Memory B cell (primary cell): ENCODE measurements around the gene GAS7.
"Not testable (repeated sequence)": the region's sequence is repeated elsewhere in the genome, so short reads cannot be mapped to it uniquely, and the experiment has no call there.

Experiments
- ATAC-seq: fragments of 150-1000 bp; cut with Tn5 transposase; 2 replicates; pipeline ENCODE4 v1.10.0; 2021; ENCODE audit warnings: low read depth, mild to moderate bottlenecking, moderate library complexity
- DNase-seq, 2 donors: peaks; one replicate each; pipeline ENCODE4 v3.0.0; 2022; ENCODE audit warnings: low spot score in 2 of 2
- H3K27ac Mint-ChIP-seq: one replicate; pipeline ENCODE4 v1.8.0; 2022; ENCODE audit warnings: mild to moderate bottlenecking, moderate library complexity, mixed read lengths
- H3K27me3 Mint-ChIP-seq: one replicate; pipeline ENCODE4 v1.8.0; 2022; ENCODE audit warnings: mixed read lengths
- H3K36me3 Mint-ChIP-seq: one replicate; pipeline ENCODE4 v1.8.0; 2022; ENCODE audit warnings: mild to moderate bottlenecking, mixed read lengths
- H3K4me1 Mint-ChIP-seq: one replicate; pipeline ENCODE4 v1.8.0; 2022; ENCODE audit warnings: mixed read lengths
- H3K4me3 Mint-ChIP-seq: one replicate; pipeline ENCODE4 v1.8.0; 2022; ENCODE audit warnings: mild to moderate bottlenecking, moderate library complexity, mixed read lengths
- H3K9me3 Mint-ChIP-seq: one replicate; pipeline ENCODE4 v1.8.0; 2022; ENCODE audit warnings: mixed read lengths

The GAS7 gene

DNA sequence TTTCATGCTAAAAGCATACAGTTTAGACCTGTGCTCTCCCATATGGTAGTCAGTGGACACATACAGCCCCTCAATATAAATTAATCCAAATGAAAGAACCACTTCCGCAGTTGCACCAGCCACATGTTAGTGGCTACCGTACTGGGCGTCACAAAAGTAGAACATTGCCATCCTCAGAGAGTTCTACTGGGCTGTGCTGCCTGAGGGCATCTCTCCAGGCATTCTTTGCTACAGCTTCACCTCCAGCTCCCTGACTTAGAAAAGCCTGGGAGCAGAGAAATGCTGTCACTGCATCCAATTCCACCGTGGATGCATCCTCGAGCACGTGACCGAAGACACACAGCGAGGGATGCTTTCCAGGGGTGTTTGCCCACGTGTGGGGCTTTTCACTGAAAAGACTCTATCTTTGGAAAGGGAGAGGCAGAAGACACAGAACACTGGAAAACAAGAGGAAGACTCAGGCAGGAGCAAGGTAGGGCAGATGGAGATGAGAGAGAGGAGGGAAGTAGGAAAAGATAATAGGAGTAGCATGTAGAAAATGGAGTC lies 86.4 kb downstream of the GAS7 start:
- H3K36me3 Mint-ChIP-seq = no peaks in the 10 kb centered on the region
- H3K9me3 Mint-ChIP-seq = peaks cover 3% of the 10 kb centered on the region
- ATAC-seq = no peak
- no peak overlapping the region for H3K4me3 Mint-ChIP-seq
- H3K27ac Mint-ChIP-seq = peak overlapping the region; percentile 8
- DNase-seq = no peak
- peaks cover 8% of the 10 kb centered on the region for H3K27me3 Mint-ChIP-seq
- H3K4me1 Mint-ChIP-seq = peaks cover 7% of the 10 kb centered on the region

DNA sequence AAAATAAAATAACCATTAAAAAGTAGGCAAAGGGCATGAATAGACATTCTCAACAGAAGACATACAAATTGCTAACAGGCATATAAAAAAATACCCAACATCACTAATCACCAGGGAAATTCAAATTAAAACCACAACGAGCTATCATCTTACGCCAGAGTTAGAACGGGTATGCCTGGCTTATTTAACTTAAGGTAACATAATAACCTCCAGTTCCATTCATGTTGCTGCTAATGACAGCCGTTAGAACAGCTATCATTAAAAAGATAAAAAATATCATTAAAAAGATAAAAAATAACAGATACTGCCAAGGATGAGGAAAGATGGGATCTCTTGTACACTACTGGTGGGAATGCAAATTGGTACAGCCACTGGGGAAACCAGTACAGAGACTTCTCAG lies 89.3 kb downstream of the GAS7 start:
- no peak overlapping the region for H3K4me3 Mint-ChIP-seq
- H3K4me1 Mint-ChIP-seq = no peaks in the 10 kb centered on the region
- no peak overlapping the region for H3K27ac Mint-ChIP-seq
- peaks cover 13% of the 10 kb centered on the region for H3K27me3 Mint-ChIP-seq
- DNase-seq (no peak), ATAC-seq (no peak)
- H3K9me3 Mint-ChIP-seq = peaks cover 5% of the 10 kb centered on the region
- H3K36me3 Mint-ChIP-seq = no peaks in the 10 kb centered on the region

DNA sequence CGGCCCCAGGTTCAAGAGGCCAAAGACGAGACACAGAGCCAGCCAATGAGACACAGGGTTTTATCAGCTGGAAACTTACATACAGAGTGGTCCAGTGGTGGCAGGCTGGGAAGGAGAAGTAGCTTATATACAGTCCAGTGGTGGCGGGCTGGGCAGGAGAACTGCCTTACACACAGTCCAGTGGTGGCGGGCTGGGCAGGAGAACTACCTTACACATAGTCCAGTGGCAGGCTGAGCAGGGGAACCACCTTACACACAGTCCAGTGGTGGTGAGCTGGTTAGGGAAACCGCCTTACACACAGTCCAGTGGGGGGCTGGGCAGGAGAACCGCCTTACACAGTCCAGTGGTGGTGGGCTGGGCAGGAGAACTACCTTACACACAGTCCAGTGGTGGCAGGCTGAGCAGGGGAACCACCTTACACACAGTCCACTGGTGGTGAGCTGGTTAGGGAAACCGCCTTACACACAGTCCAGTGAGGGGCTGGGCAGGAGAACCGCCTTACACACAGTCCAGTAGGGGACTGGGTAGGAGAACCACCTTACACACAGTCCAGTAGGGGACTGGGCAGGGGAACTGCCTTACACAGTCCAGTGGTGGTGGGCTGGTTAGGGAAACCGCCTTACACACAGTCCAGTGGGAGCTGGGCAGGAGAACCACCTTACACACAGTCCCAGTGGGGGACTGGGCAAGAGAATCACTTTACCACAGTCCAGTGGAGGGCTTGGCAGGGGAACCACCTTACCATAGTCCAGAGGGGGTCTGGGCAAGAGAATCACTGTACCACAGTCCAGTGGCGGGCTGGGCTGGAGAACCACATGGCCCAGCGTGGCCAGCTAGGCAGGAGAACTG lies 90.9 kb downstream of the GAS7 start:
- Mint-ChIP-seq H3K27ac (no peak overlapping the region), H3K4me3 (no peak overlapping the region), H3K4me1 (no peaks in the 10 kb centered on the region), H3K9me3 (peaks cover 5% of the 10 kb centered on the region), H3K36me3 (no peaks in the 10 kb centered on the region), H3K27me3 (peaks cover 13% of the 10 kb centered on the region)
- no peak for DNase-seq
- ATAC-seq = no peak

DNA sequence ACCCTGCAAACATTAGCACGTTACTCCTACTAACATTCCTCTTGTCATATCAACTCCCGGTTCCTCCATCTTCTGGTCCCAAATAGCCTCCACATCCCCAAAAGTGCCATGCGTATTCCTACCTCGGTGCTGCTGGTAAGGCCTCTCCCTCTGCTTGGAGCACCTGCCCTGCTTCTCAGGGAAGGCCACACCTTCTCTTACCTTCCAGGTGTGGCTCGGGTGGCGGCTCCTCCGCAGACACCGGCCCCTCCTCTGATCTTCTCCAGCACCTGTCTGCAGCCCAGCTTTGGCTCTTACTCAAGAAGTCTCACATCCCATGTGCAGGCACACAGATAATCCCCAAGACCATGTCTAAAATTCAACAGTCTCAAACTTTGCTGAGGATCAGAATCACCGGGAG lies 92.3 kb downstream of the GAS7 start:
- Mint-ChIP-seq H3K4me1 (no peaks in the 10 kb centered on the region), H3K4me3 (no peak overlapping the region), H3K36me3 (no peaks in the 10 kb centered on the region), H3K27me3 (peaks cover 11% of the 10 kb centered on the region), H3K27ac (no peak overlapping the region), H3K9me3 (peaks cover 5% of the 10 kb centered on the region)
- DNase-seq (no peak), ATAC-seq (no peak)

DNA sequence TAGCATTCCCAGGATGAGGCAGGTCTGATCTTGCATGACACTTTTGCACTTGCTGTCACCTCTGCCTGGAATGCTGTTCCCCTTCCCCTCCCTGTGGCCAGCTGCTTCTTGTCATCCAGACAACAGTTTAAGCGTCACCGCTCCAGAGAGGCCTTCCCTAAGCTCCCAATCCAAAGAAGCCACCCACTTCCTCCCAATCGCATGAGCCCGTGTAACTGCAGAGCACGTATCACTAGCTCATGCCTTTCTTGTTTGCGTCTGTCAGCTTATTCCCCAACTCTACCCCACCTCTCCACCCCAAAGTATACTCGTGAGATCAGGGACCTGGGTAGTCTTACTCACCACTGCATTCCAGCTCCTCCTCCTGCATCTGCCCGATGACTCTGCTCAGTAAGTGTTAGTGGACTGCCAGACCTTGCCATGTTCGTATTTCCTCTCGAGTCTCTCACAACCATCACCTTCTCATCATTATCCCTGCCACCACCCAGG lies 92.8 kb downstream of the GAS7 start:
- Mint-ChIP-seq H3K4me3 (no peak overlapping the region), H3K27ac (no peak overlapping the region), H3K36me3 (no peaks in the 10 kb centered on the region), H3K27me3 (peaks cover 11% of the 10 kb centered on the region), H3K9me3 (peaks cover 5% of the 10 kb centered on the region), H3K4me1 (no peaks in the 10 kb centered on the region)
- DNase-seq (no peak), ATAC-seq (no peak)

DNA sequence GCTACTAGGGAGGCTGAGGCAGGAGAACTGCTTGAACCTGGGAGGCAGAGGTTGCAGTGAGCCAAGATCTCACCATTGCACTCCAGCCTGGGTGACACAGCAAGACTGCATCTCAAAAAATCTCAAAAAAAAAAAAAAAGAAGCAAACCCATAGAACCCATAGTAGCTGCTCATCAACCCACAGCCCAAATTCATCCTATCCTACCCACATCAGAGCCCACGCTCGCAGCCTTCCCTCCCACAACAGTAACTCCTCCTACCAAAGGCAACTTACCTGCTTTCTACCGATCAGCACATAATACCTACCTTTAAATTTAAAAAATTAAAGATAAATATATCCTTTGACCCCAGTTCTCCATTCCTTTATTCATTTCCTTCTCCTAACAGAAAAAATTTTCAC lies 94.7 kb downstream of the GAS7 start:
- Mint-ChIP-seq H3K4me3 (no peak overlapping the region), H3K27ac (no peak overlapping the region), H3K36me3 (no peaks in the 10 kb centered on the region), H3K9me3 (peaks cover 2% of the 10 kb centered on the region), H3K27me3 (peaks cover 11% of the 10 kb centered on the region), H3K4me1 (no peaks in the 10 kb centered on the region)
- ATAC-seq = no peak
- no peak for DNase-seq

DNA sequence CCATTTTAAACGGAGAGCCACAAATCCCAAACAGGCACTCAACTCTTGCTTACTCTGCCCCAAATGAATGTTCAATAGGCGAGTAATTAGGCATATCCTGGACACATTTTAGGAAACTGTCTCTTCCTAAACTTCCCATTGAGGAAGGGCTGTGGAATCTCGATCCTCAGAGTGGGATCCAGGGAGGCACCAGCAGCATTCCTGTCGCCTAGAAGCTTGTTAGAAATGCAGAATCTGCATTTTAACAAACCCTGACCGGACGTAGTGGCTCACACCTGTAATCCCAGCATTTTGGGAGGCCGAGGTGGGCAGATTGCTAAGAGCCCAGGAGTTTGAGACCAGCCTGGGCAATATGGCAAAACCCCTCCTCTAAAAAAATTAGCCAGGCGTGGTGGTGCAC lies 95.6 kb downstream of the GAS7 start:
- Mint-ChIP-seq H3K4me3 (no peak overlapping the region), H3K4me1 (no peaks in the 10 kb centered on the region), H3K27me3 (peaks cover 11% of the 10 kb centered on the region), H3K36me3 (no peaks in the 10 kb centered on the region), H3K9me3 (peaks cover 2% of the 10 kb centered on the region), H3K27ac (no peak overlapping the region)
- DNase-seq (no peak), ATAC-seq (no peak)

DNA sequence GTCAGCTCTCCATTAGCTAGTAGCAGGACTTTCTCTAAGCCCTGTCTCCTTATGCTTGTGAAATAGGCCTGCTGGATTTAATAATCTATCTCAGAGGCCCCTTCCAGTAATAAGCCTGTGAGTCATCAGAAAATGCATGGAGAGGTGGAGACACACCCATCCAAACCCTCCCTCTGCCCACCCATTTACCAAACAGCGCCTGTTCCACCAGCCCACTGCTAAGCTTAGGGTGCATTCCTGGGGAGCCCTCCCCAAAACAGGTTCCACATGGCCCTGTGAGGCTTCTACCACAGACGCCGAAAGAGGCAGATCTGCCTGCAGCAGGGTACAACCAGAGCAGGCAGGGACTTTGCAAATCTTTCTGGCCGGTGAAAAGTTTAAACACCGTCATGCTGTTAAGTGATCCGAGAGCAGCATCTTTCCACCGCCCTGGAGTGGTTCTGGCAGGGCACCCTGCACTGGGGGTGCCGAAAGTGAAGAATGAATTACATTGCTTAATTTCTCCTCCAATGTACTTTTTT lies 99.3 kb downstream of the GAS7 start:
- H3K4me3 Mint-ChIP-seq = no peak overlapping the region
- H3K27ac Mint-ChIP-seq = no peak overlapping the region
- peaks cover 4% of the 10 kb centered on the region for H3K27me3 Mint-ChIP-seq
- DNase-seq = no peak
- no peaks in the 10 kb centered on the region for H3K4me1 Mint-ChIP-seq
- no peak for ATAC-seq
- no peaks in the 10 kb centered on the region for H3K9me3 Mint-ChIP-seq
- H3K36me3 Mint-ChIP-seq = no peaks in the 10 kb centered on the region

DNA sequence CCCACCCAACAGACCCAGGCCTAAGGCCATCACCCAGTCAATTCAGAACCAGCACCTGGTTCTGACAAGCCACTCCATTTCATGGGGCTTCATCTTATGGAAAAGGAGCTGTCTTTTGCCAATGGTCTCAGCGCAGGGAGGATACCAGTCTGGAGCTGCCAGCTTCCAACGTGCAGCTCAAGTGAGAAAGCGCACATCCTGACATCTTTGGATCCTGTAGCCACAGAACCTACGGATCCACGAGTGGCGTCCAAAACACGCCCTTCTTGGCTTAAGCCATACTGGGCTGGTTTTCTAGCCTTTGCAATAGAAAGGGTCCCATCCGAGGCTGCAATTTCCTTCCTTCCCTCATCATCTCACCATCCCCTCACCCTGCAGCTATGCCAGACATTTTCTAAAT lies 101.8 kb downstream of the GAS7 start:
- no peaks in the 10 kb centered on the region for H3K4me1 Mint-ChIP-seq
- no peak overlapping the region for H3K27ac Mint-ChIP-seq
- H3K9me3 Mint-ChIP-seq = peaks cover 6% of the 10 kb centered on the region
- no peak overlapping the region for H3K4me3 Mint-ChIP-seq
- no peaks in the 10 kb centered on the region for H3K36me3 Mint-ChIP-seq
- DNase-seq (no peak), ATAC-seq (no peak)
- H3K27me3 Mint-ChIP-seq = peaks cover 6% of the 10 kb centered on the region

DNA sequence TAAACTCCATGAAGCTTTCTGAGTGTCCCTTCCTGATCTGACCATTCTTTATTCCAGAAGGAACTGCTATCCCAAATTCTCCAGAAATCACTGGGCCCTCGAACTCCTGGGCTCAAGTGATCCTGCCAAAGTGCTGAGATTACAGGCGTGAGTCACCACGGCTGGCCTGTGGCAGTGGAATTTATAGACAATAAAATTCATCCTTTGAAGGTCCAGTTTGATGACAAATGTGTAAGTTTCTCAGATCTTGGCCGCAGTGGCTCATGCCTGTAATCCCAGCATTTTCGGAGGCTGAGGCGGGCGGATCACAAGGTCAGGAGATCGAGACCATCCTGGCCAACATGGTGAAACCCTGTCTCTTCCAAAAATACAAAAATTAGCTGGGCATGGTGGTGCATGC lies 103.1 kb downstream of the GAS7 start:
- not testable (repeated sequence) for DNase-seq, ATAC-seq

DNA sequence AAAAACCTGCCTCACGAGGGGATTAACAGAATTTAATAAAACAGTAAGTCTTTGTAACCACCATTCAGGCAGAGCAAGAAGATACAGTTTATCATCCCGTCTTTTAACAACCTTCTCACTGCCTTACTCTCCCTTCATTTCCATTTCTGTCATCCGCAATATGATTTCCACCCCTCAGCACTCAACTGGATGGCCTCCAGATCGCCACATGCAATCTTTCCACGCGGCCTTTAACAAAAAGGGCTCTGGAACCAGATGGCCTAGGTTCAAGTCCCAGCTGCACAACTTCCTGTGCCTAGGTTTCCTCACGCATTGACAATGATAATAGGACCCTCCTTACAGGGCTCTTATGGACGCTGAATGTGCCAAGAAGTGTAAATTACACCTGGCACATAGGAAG lies 103.6 kb downstream of the GAS7 start:
- peaks cover 6% of the 10 kb centered on the region for H3K9me3 Mint-ChIP-seq
- no peak overlapping the region for H3K4me3 Mint-ChIP-seq
- no peaks in the 10 kb centered on the region for H3K36me3 Mint-ChIP-seq
- no peak overlapping the region for H3K27ac Mint-ChIP-seq
- no peak for DNase-seq
- no peak for ATAC-seq
- no peaks in the 10 kb centered on the region for H3K4me1 Mint-ChIP-seq
- H3K27me3 Mint-ChIP-seq = peaks cover 6% of the 10 kb centered on the region

More for the DNA sequence above, 103.1 kb downstream of the GAS7 start:
- not testable (repeated sequence) for H3K4me1 Mint-ChIP-seq, H3K4me3 Mint-ChIP-seq, H3K36me3 Mint-ChIP-seq, H3K9me3 Mint-ChIP-seq, H3K27me3 Mint-ChIP-seq, H3K27ac Mint-ChIP-seq

DNA sequence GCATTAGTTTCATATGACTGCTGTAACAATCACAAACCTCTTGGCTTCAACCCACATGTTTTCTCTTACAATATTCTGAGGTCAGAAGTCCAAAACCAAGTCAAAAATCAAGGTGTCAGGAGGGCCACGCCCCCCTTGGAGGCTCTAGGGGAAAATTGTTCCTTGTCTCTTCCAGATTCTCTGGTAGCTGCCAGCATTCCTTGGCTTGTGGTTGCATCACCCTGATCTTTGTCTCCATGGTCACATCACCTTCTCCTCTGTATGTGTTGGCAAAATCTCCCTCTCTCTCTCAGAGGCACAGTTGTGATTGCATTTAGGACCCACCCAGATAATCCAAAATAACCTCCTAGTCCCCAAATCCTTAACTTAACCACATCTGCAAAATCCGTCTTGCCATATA lies 105.8 kb downstream of the GAS7 start:
- no peaks in the 10 kb centered on the region for H3K36me3 Mint-ChIP-seq
- no peak overlapping the region for H3K27ac Mint-ChIP-seq
- H3K4me3 Mint-ChIP-seq = no peak overlapping the region

DNA sequence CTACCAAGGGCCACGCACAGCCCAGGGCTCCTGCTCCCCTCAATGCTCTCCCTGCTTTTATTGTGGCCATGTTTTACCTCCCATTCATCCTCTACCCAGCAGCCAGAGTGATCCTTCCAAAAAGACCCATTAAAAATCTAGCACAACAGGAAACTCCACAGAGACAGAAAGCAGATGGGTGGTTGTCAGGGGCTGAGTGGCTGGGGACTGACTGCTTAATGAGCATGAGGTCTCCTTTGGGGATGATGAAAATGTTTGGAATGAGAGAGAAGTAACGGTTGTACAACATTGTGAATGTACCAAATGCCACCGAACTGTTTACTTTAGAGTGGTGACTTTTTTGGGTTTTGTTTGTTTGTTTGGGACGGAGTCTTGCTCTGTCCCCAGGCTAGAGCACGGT lies 107.4 kb downstream of the GAS7 start:
- DNase-seq (no peak), ATAC-seq (no peak)
- Mint-ChIP-seq H3K27ac (no peak overlapping the region), H3K27me3 (peaks cover 3% of the 10 kb centered on the region), H3K36me3 (no peaks in the 10 kb centered on the region), H3K9me3 (peaks cover 6% of the 10 kb centered on the region), H3K4me1 (peaks cover 2% of the 10 kb centered on the region), H3K4me3 (no peak overlapping the region)

More for the DNA sequence above, 105.8 kb downstream of the GAS7 start:
- ATAC-seq (no peak), DNase-seq (no peak)
- Mint-ChIP-seq H3K4me1 (no peaks in the 10 kb centered on the region), H3K9me3 (peaks cover 6% of the 10 kb centered on the region), H3K27me3 (peaks cover 6% of the 10 kb centered on the region)

DNA sequence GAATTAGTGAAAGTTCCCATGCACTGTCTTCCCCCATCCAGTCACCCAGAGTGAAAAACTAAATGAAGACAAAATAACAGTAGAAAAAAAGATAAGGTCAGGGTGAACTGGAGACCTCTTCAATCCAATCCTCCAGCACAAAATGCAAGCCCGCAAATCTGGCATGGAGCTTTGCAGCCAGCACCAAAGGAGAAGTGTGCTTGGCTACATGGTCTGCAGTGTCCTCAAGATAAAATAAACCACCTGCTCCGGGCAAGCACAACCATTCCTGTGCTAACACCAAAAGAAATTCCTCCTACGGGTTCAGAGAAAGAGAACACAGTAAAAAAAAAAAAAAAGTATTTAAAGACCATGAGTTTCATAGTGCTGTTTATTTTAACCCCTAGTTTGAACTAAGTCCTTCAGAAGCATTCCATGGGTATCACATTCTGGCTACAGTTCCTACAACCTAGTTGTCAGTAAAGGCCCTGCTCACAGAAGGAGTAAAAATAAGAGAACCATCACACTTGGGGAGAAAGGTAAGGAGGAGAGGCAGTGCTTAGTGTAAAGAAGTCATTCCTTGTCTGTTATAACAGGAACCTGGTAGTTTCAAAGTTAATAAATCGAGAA lies 109.1 kb downstream of the GAS7 start:
- Mint-ChIP-seq H3K4me1 (peaks cover 2% of the 10 kb centered on the region), H3K27ac (no peak overlapping the region)

More for the DNA sequence above, 109.1 kb downstream of the GAS7 start:
- Mint-ChIP-seq H3K9me3 (peaks cover 6% of the 10 kb centered on the region), H3K27me3 (peaks cover 3% of the 10 kb centered on the region), H3K36me3 (no peaks in the 10 kb centered on the region), H3K4me3 (no peak overlapping the region)
- ATAC-seq (no peak), DNase-seq (no peak)
